NCI-H69 (cell line): ENCODE results near the gene ADAMTS6.

Experiments used
- DNase-seq: peaks from one replicate; lab custom pipeline; 2025; lab: John Stamatoyannopoulos, UW

Gene ADAMTS6

DNA sequence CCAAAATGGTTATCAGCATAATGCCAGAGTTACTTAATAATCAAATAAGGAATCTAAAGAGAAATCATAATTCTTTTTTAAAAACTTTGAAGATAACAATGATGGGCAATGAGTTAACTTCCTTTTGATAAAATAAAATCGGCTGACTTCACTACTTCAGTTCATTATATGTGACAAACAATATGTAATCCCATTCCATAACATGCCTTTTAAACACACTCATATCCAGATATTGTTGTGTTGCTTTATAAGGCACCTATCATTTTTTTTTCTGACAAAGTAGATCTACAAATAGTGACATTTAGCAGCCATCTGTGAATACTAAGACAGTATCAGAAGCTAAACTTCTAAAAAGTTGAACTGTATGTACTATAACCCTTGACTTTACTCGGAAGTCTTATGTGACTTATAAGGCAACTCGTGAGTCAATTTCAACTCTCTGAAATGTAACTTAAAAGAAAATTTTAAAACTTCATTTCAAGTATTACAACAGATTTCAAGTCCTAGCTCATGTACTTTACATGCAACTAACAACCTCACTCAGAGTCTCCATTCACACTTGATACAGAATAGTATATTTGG lies 7.5 kb downstream of the ADAMTS6 start:
- no peak for DNase-seq

DNA sequence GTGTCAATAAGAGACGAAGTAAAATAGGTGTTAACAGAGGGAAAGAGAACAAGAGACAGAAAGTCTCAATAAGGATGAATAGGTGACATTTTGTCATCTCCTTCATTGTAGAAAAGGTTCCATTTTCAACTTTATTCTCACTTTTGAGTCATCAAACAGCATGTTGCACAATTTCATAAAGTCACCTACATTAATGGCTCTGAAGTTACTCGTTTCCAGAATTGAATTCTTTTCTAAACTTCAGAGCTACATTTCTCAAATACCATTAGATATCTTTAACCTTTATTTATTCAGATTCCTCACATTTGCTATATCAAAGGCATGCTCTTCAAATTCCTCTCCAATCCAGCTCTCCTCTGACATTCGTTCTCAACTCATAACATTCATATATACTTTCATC lies 13.1 kb downstream of the ADAMTS6 start:
- DNase-seq, result no peak

DNA sequence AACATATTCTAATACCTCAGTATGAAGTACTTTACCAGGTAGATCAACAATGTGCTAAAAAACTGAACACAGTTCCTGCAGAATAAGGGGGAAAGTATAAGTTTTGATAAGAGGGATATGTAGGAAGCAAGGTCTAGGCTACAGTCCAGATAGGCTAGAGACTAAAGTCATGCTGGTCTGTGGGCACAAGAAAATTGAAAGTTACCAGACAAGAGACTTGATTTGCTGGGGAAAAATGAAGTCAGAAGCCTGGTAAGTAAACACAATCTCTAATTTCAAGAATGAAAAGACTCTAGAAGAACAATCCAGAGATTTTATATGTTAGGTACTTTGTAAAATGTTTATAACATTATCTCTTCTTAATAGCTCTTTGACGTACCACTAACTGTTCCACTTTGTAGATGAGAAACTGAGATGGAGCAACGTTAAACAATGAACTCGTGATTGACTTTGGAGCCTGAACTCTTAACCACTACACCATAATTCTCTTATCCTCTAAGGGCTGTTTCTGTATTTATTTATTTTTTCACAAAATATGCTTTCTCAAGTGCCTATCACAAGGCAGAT lies 19.5 kb downstream of the ADAMTS6 start:
- peak; percentile 20 for DNase-seq

DNA sequence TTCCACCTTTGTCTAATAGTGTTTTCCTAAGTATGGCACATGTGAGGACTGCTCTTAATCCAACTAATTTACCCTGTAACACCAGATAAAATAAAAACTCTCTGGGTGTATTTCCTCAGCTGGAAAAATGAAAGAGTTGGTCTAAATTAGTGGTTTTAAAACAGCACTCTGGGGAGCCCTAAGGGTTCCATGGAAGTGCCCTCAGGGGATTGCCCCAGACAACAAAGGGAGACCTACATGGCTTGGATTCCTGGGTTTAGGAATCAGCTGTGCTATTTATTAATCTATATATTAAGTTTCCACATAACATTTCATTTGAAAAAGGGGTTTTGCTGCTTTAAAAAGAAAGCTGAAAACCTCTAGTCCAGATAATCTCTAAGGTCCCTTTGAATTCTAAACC lies 20.2 kb downstream of the ADAMTS6 start:
- DNase-seq, result peak; percentile 82

DNA sequence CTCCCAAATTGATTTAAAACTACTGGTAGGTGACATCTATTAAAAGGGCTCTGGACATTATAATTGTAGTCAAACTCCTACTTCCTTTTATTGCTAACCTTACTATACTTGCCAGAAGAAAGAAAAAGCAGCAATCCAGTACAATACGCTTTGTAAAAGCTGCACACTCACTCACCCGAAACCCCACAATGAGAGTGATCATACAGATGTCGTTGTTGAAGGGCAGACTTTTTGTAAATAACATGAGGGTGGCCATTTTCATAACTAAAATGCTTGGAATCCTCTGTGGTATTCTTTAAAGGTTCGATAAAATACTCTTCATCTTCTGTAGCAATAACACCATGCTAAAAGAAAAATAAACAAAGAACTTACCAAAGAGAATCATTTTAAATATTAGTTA lies 21.7 kb downstream of the ADAMTS6 start:
- no peak for DNase-seq

DNA sequence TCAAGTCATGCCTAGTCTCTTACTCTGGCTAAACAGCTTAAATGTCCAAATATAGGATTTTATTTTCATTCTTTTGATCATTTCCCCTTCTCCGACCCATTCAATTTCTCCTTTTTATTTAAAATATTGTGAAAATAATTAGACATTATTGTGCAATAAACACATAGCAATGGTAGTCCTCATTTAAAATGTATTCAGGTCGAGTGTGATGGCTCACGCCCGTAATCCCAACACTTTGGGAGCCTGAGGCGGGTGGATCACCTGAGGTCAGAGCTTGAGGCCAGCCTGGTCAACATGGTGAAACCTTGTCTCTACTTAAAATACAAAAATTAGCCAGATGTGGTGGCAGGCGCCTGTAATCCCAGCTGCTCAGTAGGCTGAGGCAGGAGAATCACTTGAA lies 26.7 kb downstream of the ADAMTS6 start:
- no peak for DNase-seq

DNA sequence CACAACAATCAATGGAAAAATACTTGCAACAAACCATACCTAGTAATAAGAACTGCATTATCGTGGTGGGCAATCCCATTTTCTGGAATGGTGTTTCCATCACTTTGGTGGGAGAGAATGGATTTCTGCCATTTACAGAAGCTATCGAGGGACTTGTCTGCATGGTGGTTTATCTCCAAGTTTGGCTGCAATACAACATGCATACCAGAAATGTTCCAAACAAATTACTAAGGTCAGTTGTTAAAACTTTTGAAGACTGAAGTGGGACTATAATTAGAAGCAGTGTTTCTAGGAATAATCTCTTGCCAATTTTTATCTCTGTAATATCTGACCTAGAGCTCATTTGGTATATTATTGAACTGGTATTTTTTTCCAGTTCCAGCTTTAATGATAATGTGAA lies 30.3 kb downstream of the ADAMTS6 start:
- no peak for DNase-seq

DNA sequence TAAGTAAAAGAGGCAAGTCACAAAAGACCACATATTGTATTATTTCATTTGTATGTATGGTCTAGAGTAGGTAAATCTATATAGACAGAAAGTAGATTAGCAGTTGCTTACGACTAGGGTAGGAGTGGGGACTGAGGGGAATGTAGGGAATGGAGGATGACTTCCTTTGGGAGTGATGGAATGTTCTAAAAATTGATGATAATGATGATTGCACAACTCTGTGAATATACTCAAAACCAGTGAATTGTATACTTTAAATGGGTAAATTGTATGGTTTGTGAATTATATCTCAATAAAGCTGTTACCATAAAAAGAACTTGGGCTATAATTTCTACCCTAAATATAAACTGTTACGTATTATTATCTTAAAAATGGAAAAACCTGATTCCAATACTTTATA lies 35.0 kb downstream of the ADAMTS6 start:
- DNase-seq, result no peak

DNA sequence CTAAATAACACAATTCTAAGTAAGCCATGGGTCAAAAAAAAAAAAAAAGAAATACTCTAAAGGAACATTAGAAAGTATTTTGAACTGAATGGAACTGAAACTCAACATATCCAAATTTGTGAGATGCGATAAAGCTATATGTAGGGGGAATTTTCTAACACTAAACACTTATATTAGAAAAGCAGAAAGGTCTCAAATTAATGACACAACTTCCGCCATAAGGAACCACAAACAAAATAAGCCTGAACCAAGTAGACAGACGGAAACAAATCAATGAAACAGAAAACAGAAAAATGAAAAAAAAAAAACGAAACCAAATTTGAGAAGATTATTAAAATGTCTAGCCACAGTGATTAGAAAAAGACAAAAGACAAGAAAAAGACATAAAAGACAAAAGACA lies 39.9 kb downstream of the ADAMTS6 start:
- no peak for DNase-seq

DNA sequence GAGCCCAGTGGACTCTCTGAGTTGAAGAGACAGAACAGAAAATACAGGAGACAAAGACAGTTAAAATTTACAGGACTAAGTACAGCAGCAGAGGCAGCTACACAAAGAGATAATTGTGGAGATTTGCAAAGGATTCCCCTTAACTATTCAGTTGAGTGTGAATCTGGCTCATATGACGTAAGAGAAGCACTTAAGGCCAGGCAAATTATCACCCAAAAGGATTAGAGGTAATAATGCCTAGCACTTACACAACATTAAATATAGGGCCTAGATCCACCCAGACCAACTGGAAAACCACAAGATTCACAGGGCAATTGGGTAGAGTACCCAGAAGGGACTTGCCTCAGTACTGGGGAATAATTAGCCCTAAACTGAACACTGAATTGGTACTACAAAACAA lies 41.3 kb downstream of the ADAMTS6 start:
- peak; percentile 61 for DNase-seq

DNA sequence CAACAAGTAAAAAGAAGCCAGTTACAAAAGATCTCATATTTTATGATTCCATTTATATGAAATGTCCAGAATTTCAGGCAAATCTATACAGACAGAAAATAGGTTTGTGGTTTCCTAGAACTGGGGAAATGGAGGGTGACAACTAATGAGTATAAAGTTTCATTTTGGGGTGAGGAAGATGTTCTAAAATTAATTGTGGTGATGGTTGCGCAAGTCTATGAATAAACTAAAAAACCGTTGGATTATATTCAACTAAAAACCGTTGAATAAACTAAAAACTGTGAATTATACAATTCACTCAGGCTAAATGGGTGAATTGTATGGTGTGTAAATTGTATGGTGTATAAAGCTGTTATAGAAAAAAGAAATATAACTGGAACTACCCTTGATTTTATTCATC lies 47.6 kb downstream of the ADAMTS6 start:
- DNase-seq, result no peak

DNA sequence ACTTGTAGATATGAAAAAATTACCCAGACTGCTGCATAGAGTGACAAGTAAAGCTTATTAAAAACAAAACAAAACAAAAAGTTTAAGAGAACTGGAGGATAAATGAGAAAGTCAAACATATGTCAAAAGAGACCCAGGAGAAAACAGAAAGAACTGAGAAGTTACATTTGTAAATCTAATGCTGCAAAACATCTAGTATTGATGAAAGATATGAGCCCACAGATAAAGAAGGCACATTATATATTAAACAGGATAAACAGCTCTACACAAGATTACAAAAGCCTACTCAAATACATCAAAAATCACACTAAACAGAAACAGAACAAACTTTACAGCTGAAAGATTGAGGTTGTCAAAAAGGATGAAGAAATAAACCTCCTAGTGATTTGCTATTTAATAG lies 55.1 kb downstream of the ADAMTS6 start:
- no peak for DNase-seq

DNA sequence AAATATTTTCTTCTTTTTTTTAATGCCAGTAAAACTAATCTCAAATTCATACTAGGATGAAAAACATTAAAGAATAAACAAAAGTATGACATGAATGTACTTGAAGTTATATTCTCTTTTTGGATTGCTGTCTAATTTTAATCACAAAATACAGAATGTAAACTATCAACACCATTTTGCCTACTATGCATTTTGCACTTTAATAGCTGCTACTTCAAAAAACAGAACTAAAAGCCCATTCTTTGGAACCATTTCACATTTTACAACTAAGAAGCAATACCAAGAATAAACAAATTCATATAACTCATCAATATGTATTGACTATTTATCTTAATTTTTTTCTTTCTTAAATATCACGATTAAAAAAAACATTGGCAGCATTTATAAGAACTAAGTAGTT lies 58.1 kb downstream of the ADAMTS6 start:
- no peak for DNase-seq

DNA sequence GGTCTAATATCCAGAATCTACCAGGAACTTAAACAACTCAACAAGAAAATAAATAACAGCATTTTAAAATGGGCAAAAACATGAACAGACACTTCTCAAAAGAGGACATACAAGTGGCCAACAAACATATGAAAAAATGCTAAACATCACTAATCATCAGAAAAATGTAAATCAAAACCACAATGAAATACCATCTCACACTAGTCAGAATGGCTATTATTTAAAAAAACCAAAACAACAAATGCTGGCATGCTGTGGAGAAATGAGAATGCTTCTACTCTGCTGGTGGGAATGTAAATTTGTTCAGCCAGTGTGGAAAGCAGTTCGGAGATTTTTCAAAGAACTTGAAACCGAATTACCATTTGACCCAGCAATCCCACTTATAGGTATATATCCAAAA lies 63.1 kb downstream of the ADAMTS6 start:
- DNase-seq, result no peak

DNA sequence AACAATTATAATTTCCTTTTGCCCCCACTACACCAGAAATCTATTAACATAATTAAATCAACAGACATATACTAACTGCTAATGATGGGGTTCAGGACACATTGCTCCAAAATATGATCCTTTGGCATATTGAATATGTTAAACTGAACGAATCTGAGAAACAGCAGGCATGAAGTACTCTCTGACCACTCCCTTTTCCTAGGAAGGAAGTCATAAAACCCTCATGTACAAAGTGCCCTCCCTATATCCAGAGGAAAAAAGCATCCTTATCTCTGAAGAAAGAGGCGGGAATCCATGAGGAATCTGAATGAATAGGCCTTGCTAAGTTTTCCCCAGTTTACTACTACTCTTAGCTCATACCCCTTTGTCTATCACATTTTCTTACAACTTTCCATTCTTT lies 67.9 kb downstream of the ADAMTS6 start:
- peak; percentile 35 for DNase-seq

DNA sequence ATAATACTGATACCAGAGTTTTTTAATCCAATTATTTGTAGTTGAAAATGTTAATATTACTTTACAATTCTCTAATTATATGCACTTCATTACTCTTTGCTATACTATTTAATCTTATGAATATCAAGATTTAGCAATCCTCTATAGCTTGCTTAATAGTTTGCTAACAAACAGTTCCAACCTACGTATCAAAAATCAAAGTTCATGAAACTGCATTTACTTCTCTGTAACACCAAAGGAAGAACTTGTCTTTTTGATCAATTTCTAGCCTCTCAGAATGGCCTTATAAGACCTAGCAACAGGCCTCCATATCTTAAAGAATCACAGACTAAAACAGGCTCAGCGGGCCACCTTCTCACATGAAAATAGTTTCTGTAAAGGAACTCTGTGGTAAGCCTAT lies 68.9 kb downstream of the ADAMTS6 start:
- no peak for DNase-seq

DNA sequence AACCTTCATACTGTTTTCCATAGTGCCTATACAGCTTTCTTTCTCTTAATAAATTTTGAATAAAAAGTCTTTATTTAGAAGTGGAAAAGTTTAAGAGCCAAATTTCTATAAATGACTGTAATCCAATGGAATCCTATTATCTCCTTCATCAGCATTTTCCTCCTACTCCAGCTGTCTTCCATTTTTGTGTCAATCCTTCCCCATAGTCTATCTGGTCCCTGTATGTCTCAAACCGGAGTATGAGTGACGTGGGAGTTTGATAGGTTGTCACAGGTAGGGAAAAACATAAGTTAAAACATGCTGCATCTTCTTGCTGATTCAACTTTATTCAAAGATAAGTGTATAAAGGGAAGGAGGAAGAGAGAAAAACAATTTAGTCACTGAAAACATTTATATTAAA lies 70.4 kb downstream of the ADAMTS6 start:
- DNase-seq, result no peak

DNA sequence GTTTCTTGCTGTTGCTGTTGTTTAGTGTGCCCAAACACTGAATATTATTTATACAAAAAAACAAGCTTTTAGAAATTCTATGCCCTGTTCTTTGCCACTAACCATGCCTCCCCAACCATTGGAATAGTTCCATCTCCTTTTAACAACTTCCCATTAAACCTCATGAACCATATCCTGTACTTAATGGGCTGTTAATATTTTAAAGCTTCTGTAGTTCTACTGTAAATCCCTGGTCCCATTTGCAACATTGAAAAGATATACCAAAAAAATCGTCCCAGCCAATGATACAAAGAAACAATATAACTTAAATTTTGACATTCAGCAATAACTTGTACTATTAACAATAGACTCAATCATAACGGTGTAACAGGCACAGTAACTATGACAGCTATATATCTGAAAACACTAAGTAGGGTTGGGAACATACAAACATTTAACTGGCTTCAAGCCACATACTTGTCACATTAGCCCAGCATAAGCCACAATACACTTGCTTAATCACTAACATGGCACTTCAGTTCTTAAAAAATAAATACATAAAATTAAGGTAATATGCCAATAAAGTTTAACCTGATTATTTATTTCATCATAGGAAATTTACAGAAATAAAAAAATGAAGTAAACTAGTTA lies 86.1 kb downstream of the ADAMTS6 start:
- DNase-seq, result peak; percentile 13

DNA sequence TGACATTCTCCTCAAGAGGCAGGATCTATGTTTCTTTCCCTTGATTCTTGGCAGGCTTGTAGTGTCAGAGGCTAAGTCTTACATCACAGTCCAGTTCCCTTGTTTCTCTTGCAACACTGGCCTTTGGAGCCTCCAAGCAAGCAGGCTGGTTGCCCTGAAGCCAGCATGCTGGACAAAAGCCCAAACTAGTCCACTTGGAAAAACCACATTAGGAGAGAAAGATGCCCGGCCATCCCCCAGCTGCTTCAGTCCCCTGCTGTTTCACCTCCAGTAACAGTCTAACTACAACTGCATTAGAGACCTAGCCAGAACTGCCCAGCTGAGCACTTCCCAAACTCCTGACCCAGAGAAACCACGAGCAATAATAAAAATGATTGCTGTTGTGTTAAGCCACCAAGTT lies 87.6 kb downstream of the ADAMTS6 start:
- DNase-seq, result peak; percentile 28

DNA sequence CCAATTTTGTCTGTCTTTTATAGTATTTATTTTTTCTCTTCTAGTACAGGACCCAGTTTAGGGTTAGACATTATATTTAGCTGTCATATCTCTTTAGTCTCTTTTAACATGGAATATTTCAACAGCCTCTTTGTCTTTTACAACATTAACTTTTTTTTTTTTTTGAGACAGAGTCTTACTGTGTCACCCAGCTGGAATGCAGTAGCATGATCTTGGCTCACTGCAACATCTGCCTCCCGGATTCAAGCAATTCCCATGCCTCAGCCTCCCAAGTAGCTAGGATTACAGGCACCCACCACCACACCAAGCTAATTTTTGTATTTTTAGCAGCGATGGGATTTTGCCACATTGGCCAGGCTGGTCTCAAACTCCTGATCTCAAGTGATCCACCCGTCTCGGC lies 90.1 kb downstream of the ADAMTS6 start:
- no peak for DNase-seq

DNA sequence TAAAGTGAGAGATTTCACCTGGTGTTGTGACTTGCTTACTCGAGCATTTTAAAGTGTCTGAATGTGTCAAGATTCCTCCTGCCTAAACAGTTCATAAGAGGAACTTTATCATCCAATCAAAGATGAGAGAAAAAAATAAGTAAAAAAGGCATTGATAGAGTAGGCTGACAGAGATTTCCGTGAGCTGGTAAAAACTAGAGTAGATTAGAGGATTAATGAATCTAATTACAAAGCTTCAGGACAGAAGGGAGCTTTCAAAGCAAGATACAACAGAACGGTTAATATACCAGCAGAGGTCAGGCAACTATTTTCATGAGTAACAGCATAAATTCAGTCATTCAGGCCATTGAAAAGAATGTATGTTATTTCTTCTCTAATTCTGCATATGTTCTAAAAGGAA lies 91.5 kb downstream of the ADAMTS6 start:
- DNase-seq, result no peak

DNA sequence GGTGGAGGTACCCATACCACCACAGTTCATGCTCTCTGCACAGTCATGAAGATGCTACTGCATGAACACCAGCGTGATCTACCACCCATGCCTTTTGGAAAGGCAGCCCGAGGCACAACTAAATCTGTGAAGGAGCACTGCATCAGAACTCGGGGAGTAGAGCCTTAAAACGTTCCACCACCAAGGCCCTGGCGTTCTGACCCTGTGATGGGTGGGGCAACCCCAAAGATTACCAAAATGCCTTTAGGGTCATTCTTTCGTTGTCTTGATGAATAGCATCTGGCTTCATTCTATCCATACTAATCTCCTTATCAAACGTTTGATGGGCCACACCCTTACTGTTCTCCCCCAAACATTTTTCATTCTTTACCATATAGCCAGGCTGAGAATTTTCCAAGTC lies 97.9 kb downstream of the ADAMTS6 start:
- no peak for DNase-seq

DNA sequence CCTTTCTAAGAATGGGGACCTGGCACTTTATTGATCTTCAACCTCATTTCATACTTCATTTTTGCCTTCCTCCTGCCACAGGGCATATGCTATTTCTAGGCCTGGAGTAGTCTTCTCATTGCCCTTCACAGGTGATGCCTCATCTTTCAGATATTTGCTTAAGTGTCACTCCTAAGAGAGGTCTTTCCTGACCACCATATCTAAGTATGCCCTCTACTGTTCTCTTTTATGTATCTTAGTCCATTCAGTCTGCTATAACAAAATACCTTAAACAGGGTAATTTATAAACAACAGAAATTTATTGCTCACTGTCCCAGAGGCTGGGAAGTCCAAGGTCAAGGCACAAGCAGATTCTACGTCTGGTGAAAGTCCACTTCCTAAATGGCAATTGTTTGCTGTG lies 99.1 kb downstream of the ADAMTS6 start:
- DNase-seq, result peak; percentile 46

DNA sequence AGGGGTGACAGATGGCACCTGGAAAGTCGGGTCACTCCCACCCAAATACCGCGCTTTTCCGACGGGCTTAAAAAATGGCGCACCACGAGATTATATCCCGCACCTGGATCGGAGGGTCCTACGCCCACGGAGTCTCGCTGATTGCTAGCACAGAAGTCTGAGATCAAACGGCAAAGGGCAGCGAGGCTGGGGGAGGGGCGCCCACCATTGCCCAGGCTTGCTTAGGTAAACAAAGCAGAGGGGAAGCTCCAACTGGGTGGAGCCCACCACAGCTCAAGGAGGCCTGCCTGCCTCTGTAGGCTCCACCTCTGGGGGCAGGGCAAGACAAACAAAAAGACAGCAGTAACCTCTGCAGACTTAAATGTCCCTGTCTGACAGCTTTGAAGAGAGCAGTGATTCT lies 111.2 kb downstream of the ADAMTS6 start:
- peak; percentile 57 for DNase-seq
